HEK293 (cell line): Measurements from ENCODE around the gene ARID3A.

Experiments used
- CTCF ChIA-PET: fragments of 350-600 bp; formaldehyde crosslinking; extraction: SDS; loops from one replicate; lab custom pipeline; 2021; ENCODE audit warnings: antibody characterized with exemption; lab: Yijun Ruan, JAX
- POLR2A ChIA-PET: fragments of 300-600 bp; formaldehyde crosslinking; extraction: SDS; loops from one replicate; lab custom pipeline; 2020; ENCODE audit warnings: antibody characterized with exemption, inconsistent platforms; lab: Yijun Ruan, JAX
- H3K27ac ChIP-seq: fragments of 200-500 bp; sonication (Bioruptor generic); 2 replicates; pipeline ENCODE4 v1.5.1; 2014; ENCODE audit warnings: low read depth, low read length, control low read depth, inconsistent platforms; ENCODE audit errors: extremely low read depth
- H3K36me3 ChIP-seq, 2 experiments: fragments of 200-500 bp in 1 of 2; sonication (Bioruptor generic) in 1 of 2; 1 replicate in 1 of 2; 2 replicates in 1 of 2; pipeline ENCODE4 v1.5.1; 2014 to 2017; ENCODE audit warnings: inconsistent platforms in 2 of 2, low read length in 2 of 2; ENCODE audit not compliant: control insufficient read depth in 2 of 2, insufficient read depth in 1 of 2
- H3K4me1 ChIP-seq: fragments of 200-500 bp; sonication (Bioruptor generic); 2 replicates; pipeline ENCODE4 v1.5.1; 2014; ENCODE audit warnings: mild to moderate bottlenecking, low read length, inconsistent platforms; ENCODE audit not compliant: control insufficient read depth, insufficient read depth
- H3K4me3 ChIP-seq: 2 replicates; pipeline ENCODE4 v1.5.1; 2011; ENCODE audit warnings: low read depth, mild to moderate bottlenecking, control low read depth, low read length, moderate library complexity
- H3K9me3 ChIP-seq: fragments of 200-500 bp; sonication (Bioruptor generic); 2 replicates; pipeline ENCODE4 v1.5.1; 2014; ENCODE audit warnings: low read depth, low read length, inconsistent platforms; ENCODE audit not compliant: control insufficient read depth, insufficient read depth
- EGR2 ChIP-seq: fragments of 450-650 bp; formaldehyde crosslinking; IDR thresholded peaks from 2 replicates; pipeline ENCODE4 v1.5.1; 2016; ENCODE audit warnings: low read depth, missing biosample characterization, missing genetic modification characterization
- FEZF1 ChIP-seq: fragments of 450-650 bp; formaldehyde crosslinking; IDR thresholded peaks from 2 replicates; pipeline ENCODE4 v1.5.1; 2016; ENCODE audit warnings: missing biosample characterization, missing genetic modification characterization
- GLIS1 ChIP-seq: fragments of 450-650 bp; formaldehyde crosslinking; IDR thresholded peaks from 2 replicates; pipeline ENCODE4 v1.5.1; 2016; ENCODE audit warnings: missing biosample characterization, missing genetic modification characterization
- GLIS2 ChIP-seq: fragments of 450-650 bp; formaldehyde crosslinking; IDR thresholded peaks from 2 replicates; pipeline ENCODE4 v1.5.1; 2016; ENCODE audit warnings: missing biosample characterization, missing genetic modification characterization
- KLF7 ChIP-seq: fragments of 450-650 bp; formaldehyde crosslinking; IDR thresholded peaks from 2 replicates; pipeline ENCODE4 v1.5.1; 2016; ENCODE audit warnings: missing biosample characterization, missing genetic modification characterization, borderline replicate concordance
- KLF8 ChIP-seq: fragments of 450-650 bp; formaldehyde crosslinking; IDR thresholded peaks from 2 replicates; pipeline ENCODE4 v1.5.1; 2016; ENCODE audit warnings: missing biosample characterization, missing genetic modification characterization
- KLF9 ChIP-seq: fragments of 450-650 bp; formaldehyde crosslinking; IDR thresholded peaks from 2 replicates; pipeline ENCODE4 v1.5.1; 2016; ENCODE audit warnings: missing biosample characterization, missing genetic modification characterization, low read depth
- MYNN ChIP-seq: fragments of 450-650 bp; formaldehyde crosslinking; IDR thresholded peaks from 2 replicates; pipeline ENCODE4 v1.5.1; 2016; ENCODE audit warnings: missing biosample characterization, missing genetic modification characterization, borderline replicate concordance
- OSR2 ChIP-seq: fragments of 450-650 bp; formaldehyde crosslinking; IDR thresholded peaks from 2 replicates; pipeline ENCODE4 v1.5.1; 2016; ENCODE audit warnings: missing biosample characterization, missing genetic modification characterization
- SP7 ChIP-seq: fragments of 450-650 bp; formaldehyde crosslinking; IDR thresholded peaks from 2 replicates; pipeline ENCODE4 v1.5.1; 2016; ENCODE audit warnings: missing biosample characterization, missing genetic modification characterization
- ZFHX2 ChIP-seq: fragments of 450-650 bp; formaldehyde crosslinking; conservative IDR thresholded peaks from 2 replicates; pipeline ENCODE4 v1.5.1; 2016; ENCODE audit warnings: missing biosample characterization, missing genetic modification characterization
- ZIC2 ChIP-seq: fragments of 450-650 bp; formaldehyde crosslinking; IDR thresholded peaks from 2 replicates; pipeline ENCODE4 v1.5.1; 2016; ENCODE audit warnings: missing biosample characterization, missing genetic modification characterization
- ZNF140 ChIP-seq: fragments of 450-650 bp; formaldehyde crosslinking; IDR thresholded peaks from 2 replicates; pipeline ENCODE4 v1.5.1; 2016; ENCODE audit warnings: missing biosample characterization, missing genetic modification characterization
- ZNF214 ChIP-seq: fragments of 450-650 bp; formaldehyde crosslinking; IDR thresholded peaks from 2 replicates; pipeline ENCODE4 v1.5.1; 2017; ENCODE audit warnings: missing biosample characterization, mild to moderate bottlenecking, missing genetic modification characterization, borderline replicate concordance
- ZNF266 ChIP-seq: fragments of 450-650 bp; formaldehyde crosslinking; IDR thresholded peaks from 2 replicates; pipeline ENCODE4 v1.5.1; 2016; ENCODE audit warnings: missing biosample characterization, missing genetic modification characterization, low read depth
- ZNF324 ChIP-seq: fragments of 450-650 bp; formaldehyde crosslinking; IDR thresholded peaks from 2 replicates; pipeline ENCODE4 v1.5.1; 2016; ENCODE audit warnings: missing biosample characterization, missing genetic modification characterization
- ZNF335 ChIP-seq: fragments of 450-650 bp; formaldehyde crosslinking; conservative IDR thresholded peaks from 2 replicates; pipeline ENCODE4 v1.5.1; 2016; ENCODE audit warnings: missing biosample characterization, missing genetic modification characterization
- ZNF423 ChIP-seq: fragments of 450-650 bp; formaldehyde crosslinking; IDR thresholded peaks from 2 replicates; pipeline ENCODE4 v1.5.1; 2016; ENCODE audit warnings: missing biosample characterization, missing genetic modification characterization
- ZNF433 ChIP-seq: fragments of 450-650 bp; formaldehyde crosslinking; IDR thresholded peaks from 2 replicates; pipeline ENCODE4 v1.5.1; 2016; ENCODE audit warnings: missing biosample characterization, missing genetic modification characterization, low read depth
- ZNF514 ChIP-seq: fragments of 450-650 bp; formaldehyde crosslinking; IDR thresholded peaks from 2 replicates; pipeline ENCODE4 v1.5.1; 2016; ENCODE audit warnings: missing biosample characterization, missing genetic modification characterization
- ZNF521 ChIP-seq: fragments of 450-650 bp; formaldehyde crosslinking; IDR thresholded peaks from 2 replicates; pipeline ENCODE4 v1.5.1; 2017; ENCODE audit warnings: missing biosample characterization, mild to moderate bottlenecking, missing genetic modification characterization
- ZNF549 ChIP-seq: fragments of 450-650 bp; IDR thresholded peaks from 2 replicates; pipeline ENCODE4 v1.5.1; 2018; ENCODE audit warnings: missing biosample characterization, missing genetic modification characterization, mild to moderate bottlenecking, inconsistent platforms, moderate library complexity
- ZNF600 ChIP-seq: fragments of 450-650 bp; formaldehyde crosslinking; IDR thresholded peaks from 2 replicates; pipeline ENCODE4 v1.5.1; 2016; ENCODE audit warnings: missing biosample characterization, missing genetic modification characterization
- ZNF76 ChIP-seq: fragments of 450-650 bp; formaldehyde crosslinking; IDR thresholded peaks from 2 replicates; pipeline ENCODE4; 2016; ENCODE audit warnings: low read depth, missing biosample characterization, missing genetic modification characterization, borderline replicate concordance
- TF ChIP-seq, protein P1 (sequence below): fragments of 450-650 bp; formaldehyde crosslinking; IDR thresholded peaks from 2 replicates; pipeline ENCODE4 v1.5.1; 2016; ENCODE audit warnings: missing biosample characterization, missing genetic modification characterization, low read depth
- TF ChIP-seq, protein P2 (sequence below): fragments of 450-650 bp; formaldehyde crosslinking; IDR thresholded peaks from 2 replicates; pipeline ENCODE4 v1.5.1; 2016; ENCODE audit warnings: missing biosample characterization, missing genetic modification characterization, borderline replicate concordance
- TF ChIP-seq, protein P3 (sequence below): fragments of 450-650 bp; IDR thresholded peaks from 2 replicates; pipeline ENCODE4 v1.5.1; 2018; ENCODE audit warnings: missing biosample characterization, mild to moderate bottlenecking, missing genetic modification characterization
- TF ChIP-seq, protein P4 (sequence below): fragments of 450-650 bp; formaldehyde crosslinking; IDR thresholded peaks from 2 replicates; pipeline ENCODE4 v1.5.1; 2016; ENCODE audit warnings: missing biosample characterization, missing genetic modification characterization
- TF ChIP-seq, protein P5 (sequence below): fragments of 450-650 bp; formaldehyde crosslinking; IDR thresholded peaks from 2 replicates; pipeline ENCODE4 v1.5.1; 2016; ENCODE audit warnings: missing biosample characterization, missing genetic modification characterization

Gene ARID3A

DNA sequence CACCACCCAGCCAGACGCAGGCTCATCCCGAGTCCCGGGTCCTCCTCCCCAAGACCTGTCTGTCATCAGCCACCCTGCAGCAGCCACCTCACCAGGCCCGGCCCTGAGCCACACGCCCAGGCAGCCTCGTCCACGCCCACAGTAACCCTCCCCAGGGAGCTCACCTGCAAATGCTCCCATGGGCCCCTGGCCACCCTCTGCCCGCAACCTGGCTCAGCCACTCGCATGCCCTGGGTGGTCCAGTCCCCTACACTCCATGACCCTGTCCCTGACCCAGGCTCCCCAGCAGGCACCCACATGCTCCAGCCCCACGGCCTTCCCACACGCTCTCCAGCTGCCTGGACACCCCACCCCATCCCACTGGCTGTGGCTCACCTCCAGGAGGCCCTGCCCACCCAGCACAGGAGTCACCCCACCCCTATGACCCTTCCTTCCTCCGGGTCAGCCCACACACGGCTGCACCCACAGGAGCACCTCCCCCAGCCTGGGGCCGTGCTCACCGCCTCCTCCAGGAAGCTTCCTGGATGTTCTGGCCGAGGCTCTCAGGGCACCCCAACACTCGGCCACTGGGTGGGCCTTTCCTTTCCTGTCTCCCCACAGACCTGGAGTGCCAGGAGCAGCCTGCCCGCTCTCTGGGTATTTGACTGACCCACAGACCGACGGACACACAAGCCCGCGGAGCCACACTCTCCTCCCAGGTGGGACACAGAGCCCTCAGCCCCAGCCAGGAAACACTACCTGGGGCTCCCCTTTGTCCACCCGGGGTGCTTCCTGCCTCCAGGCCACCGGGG lies 91.5 kb downstream of the ARID3A start:
- ChIA-PET POLR2A (interaction anchor here (0.8 kb wide), 1 partner anchor 10 kb away, joined by 3 read pairs; no protein-coding TSS in a partner anchor), CTCF (no interaction called here)
- peaks cover 0 to 54% of the 10 kb centered on the region in 2 experiments; a peak in 1 of 3 replicates for H3K36me3 ChIP-seq
- H3K4me3 ChIP-seq = no peak overlapping the region
- H3K9me3 ChIP-seq = no peaks in the 10 kb centered on the region
- H3K27ac ChIP-seq = peak overlapping the region; percentile 54; the same call in 1 of the 2 replicates
- peaks cover 7% of the 10 kb centered on the region for H3K4me1 ChIP-seq
- TF ChIP-seq ZNF76 (tag by site-specific recombination) = no peak
- TF ChIP-seq ZNF514 (tag by site-specific recombination) = no peak
- no peak for TF ChIP-seq ZNF266
- TF ChIP-seq KLF7 (tag by site-specific recombination) = 0 out of 2 replicates have a peak, but pooled peaks have one; percentile 72
- TF ChIP-seq ZFHX2 (tag by site-specific recombination) = peak; percentile 99
- no peak for TF ChIP-seq FEZF1
- TF ChIP-seq, protein P1, sequence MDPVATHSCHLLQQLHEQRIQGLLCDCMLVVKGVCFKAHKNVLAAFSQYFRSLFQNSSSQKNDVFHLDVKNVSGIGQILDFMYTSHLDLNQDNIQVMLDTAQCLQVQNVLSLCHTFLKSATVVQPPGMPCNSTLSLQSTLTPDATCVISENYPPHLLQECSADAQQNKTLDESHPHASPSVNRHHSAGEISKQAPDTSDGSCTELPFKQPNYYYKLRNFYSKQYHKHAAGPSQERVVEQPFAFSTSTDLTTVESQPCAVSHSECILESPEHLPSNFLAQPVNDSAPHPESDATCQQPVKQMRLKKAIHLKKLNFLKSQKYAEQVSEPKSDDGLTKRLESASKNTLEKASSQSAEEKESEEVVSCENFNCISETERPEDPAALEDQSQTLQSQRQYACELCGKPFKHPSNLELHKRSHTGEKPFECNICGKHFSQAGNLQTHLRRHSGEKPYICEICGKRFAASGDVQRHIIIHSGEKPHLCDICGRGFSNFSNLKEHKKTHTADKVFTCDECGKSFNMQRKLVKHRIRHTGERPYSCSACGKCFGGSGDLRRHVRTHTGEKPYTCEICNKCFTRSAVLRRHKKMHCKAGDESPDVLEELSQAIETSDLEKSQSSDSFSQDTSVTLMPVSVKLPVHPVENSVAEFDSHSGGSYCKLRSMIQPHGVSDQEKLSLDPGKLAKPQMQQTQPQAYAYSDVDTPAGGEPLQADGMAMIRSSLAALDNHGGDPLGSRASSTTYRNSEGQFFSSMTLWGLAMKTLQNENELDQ = no peak
- TF ChIP-seq, protein P2, sequence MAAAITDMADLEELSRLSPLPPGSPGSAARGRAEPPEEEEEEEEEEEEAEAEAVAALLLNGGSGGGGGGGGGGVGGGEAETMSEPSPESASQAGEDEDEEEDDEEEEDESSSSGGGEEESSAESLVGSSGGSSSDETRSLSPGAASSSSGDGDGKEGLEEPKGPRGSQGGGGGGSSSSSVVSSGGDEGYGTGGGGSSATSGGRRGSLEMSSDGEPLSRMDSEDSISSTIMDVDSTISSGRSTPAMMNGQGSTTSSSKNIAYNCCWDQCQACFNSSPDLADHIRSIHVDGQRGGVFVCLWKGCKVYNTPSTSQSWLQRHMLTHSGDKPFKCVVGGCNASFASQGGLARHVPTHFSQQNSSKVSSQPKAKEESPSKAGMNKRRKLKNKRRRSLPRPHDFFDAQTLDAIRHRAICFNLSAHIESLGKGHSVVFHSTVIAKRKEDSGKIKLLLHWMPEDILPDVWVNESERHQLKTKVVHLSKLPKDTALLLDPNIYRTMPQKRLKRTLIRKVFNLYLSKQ (tag by site-specific recombination) = peak; percentile 56; the same call in 1 of the 2 replicates
- TF ChIP-seq, protein P3, sequence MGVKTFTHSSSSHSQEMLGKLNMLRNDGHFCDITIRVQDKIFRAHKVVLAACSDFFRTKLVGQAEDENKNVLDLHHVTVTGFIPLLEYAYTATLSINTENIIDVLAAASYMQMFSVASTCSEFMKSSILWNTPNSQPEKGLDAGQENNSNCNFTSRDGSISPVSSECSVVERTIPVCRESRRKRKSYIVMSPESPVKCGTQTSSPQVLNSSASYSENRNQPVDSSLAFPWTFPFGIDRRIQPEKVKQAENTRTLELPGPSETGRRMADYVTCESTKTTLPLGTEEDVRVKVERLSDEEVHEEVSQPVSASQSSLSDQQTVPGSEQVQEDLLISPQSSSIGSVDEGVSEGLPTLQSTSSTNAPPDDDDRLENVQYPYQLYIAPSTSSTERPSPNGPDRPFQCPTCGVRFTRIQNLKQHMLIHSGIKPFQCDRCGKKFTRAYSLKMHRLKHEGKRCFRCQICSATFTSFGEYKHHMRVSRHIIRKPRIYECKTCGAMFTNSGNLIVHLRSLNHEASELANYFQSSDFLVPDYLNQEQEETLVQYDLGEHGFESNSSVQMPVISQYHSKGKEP (tag by site-specific recombination) = no peak
- TF ChIP-seq ZNF335 (tag by site-specific recombination) = peak; percentile 55; the same call in 1 of the 2 replicates
- TF ChIP-seq, protein P4, sequence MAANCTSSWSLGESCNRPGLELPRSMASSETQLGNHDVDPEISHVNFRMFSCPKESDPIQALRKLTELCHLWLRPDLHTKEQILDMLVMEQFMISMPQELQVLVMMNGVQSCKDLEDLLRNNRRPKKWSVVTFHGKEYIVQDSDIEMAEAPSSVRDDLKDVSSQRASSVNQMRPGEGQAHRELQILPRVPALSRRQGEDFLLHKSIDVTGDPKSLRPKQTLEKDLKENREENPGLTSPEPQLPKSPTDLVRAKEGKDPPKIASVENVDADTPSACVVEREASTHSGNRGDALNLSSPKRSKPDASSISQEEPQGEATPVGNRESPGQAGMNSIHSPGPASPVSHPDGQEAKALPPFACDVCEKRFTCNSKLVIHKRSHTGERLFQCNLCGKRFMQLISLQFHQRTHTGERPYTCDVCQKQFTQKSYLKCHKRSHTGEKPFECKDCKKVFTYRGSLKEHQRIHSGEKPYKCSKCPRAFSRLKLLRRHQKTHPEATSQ (tag by site-specific recombination) = no peak
- peak; percentile 99 for TF ChIP-seq EGR2 (tag by site-specific recombination)
- TF ChIP-seq ZNF214 (tag by site-specific recombination) = no peak
- peak; percentile 9; the same call in 1 of the 2 replicates for TF ChIP-seq KLF8 (tag by site-specific recombination)
- TF ChIP-seq ZNF140 = no peak
- TF ChIP-seq GLIS1 (tag by site-specific recombination) = peak; percentile 91
- peak; percentile 84 for TF ChIP-seq GLIS2 (tag by site-specific recombination)
- TF ChIP-seq ZNF433 (tag by site-specific recombination) = no peak
- peak; percentile 42; the same call in 1 of the 2 replicates for TF ChIP-seq KLF9 (tag by site-specific recombination)
- peak; percentile 51; the same call in 1 of the 2 replicates for TF ChIP-seq SP7
- no peak for TF ChIP-seq ZNF521
- TF ChIP-seq, protein P5, sequence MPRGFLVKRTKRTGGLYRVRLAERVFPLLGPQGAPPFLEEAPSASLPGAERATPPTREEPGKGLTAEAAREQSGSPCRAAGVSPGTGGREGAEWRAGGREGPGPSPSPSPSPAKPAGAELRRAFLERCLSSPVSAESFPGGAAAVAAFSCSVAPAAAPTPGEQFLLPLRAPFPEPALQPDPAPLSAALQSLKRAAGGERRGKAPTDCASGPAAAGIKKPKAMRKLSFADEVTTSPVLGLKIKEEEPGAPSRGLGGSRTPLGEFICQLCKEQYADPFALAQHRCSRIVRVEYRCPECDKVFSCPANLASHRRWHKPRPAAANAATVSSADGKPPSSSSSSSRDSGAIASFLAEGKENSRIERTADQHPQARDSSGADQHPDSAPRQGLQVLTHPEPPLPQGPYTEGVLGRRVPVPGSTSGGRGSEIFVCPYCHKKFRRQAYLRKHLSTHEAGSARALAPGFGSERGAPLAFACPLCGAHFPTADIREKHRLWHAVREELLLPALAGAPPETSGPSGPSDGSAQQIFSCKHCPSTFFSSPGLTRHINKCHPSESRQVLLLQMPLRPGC (tag by site-specific recombination) = peak; percentile 14; the same call in 1 of the 2 replicates
- TF ChIP-seq ZNF549 = no peak
- TF ChIP-seq ZNF423 (tag by site-specific recombination) = peak; percentile 83
- no peak for TF ChIP-seq MYNN (tag by site-specific recombination)
- 0 out of 2 replicates have a peak, but pooled peaks have one; percentile 10 for TF ChIP-seq ZNF600
- no peak for TF ChIP-seq ZNF324 (tag by site-specific recombination)
- TF ChIP-seq ZIC2 = peak; percentile 82
- TF ChIP-seq OSR2 (tag by site-specific recombination) = peak; percentile 37
